OCI-LY1 (cell line): ENCODE measurements around the gene PSMB4.
A peak's percentile ranks its signal among the peaks of the same experiment; 100 is the strongest.

Experiments
- H2AFZ ChIP-seq: fragments of 200-600 bp; sonication (generic), shearing (Covaris generic); 2 replicates; pipeline ENCODE4 v1.6.0; 2014; ENCODE audit warnings: antibody characterized with exemption, mild to moderate bottlenecking, low read length
- H3F3A ChIP-seq: fragments of 200-600 bp; sonication (generic), shearing (Covaris generic); 2 replicates; pipeline ENCODE4 v1.6.0; 2014; ENCODE audit warnings: mild to moderate bottlenecking, antibody characterized with exemption, low read length, moderate library complexity; ENCODE audit not compliant: insufficient read depth
- H3K27ac ChIP-seq: fragments of 200-600 bp; sonication (generic); 2 replicates; pipeline ENCODE4 v1.5.1; 2014; ENCODE audit warnings: low read length, mixed run types, mild to moderate bottlenecking, low read depth; ENCODE audit not compliant: poor library complexity, severe bottlenecking
- H3K27me3 ChIP-seq: fragments of 200-600 bp; sonication (generic); 2 replicates; pipeline ENCODE4 v1.6.0; 2014; ENCODE audit warnings: antibody characterized with exemption, mild to moderate bottlenecking, low read length, moderate library complexity; ENCODE audit not compliant: insufficient read depth
- H3K36me3 ChIP-seq: fragments of 200-600 bp; sonication (generic); 2 replicates; pipeline ENCODE4 v1.6.1; 2014; ENCODE audit warnings: mild to moderate bottlenecking, antibody characterized with exemption, low read length, moderate library complexity, mixed read lengths; ENCODE audit not compliant: insufficient read depth
- H3K4me1 ChIP-seq: fragments of 200-600 bp; sonication (generic); 2 replicates; pipeline ENCODE4 v1.5.1; 2014; ENCODE audit warnings: mild to moderate bottlenecking, low read length, moderate library complexity; ENCODE audit not compliant: insufficient read depth, severe bottlenecking
- H3K4me2 ChIP-seq: fragments of 200-600 bp; sonication (generic), shearing (Covaris generic); 2 replicates; pipeline ENCODE4 v1.6.1; 2014; ENCODE audit warnings: low read length
- H3K4me3 ChIP-seq: fragments of 200-600 bp; sonication (generic); 2 replicates; pipeline ENCODE4 v1.5.1; 2014; ENCODE audit warnings: low read length, low read depth, mild to moderate bottlenecking, mixed read lengths; ENCODE audit not compliant: poor library complexity, severe bottlenecking
- H3K79me2 ChIP-seq: fragments of 200-600 bp; shearing (Covaris generic); 2 replicates; pipeline ENCODE4 v1.6.1; 2016; ENCODE audit warnings: mixed run types, low read length, mixed read lengths; ENCODE audit not compliant: insufficient read depth
- H3K9ac ChIP-seq: fragments of 200-600 bp; sonication (generic), shearing (Covaris generic); 2 replicates; pipeline ENCODE4 v1.6.1; 2014; ENCODE audit warnings: mild to moderate bottlenecking, low read length, mixed read lengths
- H3K9me2 ChIP-seq: fragments of 200-600 bp; sonication (generic), shearing (Covaris generic); 2 replicates; pipeline ENCODE4 v1.6.1; 2014; ENCODE audit warnings: low read depth, mild to moderate bottlenecking, low read length, mixed read lengths
- H3K9me3 ChIP-seq: fragments of 200-600 bp; shearing (Covaris generic); 2 replicates; pipeline ENCODE4 v1.6.1; 2014; ENCODE audit warnings: low read length, mixed read lengths
- H4K20me1 ChIP-seq: fragments of 200-600 bp; sonication (generic), shearing (Covaris generic); 2 replicates; pipeline ENCODE4 v1.6.0; 2016; ENCODE audit warnings: mild to moderate bottlenecking, low read length; ENCODE audit not compliant: insufficient read depth
- EZH2 ChIP-seq: fragments of 200-600 bp; sonication (generic), shearing (Covaris generic); IDR thresholded peaks from 2 replicates; pipeline ENCODE4 v1.8.0; 2017; ENCODE audit warnings: borderline replicate concordance, mixed run types, mild to moderate bottlenecking, antibody characterized with exemption, low read length, moderate library complexity, mixed read lengths
- TF ChIP-seq, protein P1 (sequence below): fragments of 200-600 bp; sonication (generic), shearing (Covaris generic); IDR thresholded peaks from 2 replicates; pipeline ENCODE4 v1.5.1; 2017; ENCODE audit warnings: mild to moderate bottlenecking, antibody characterized with exemption, low read length, moderate library complexity, mixed read lengths

The PSMB4 gene

DNA sequence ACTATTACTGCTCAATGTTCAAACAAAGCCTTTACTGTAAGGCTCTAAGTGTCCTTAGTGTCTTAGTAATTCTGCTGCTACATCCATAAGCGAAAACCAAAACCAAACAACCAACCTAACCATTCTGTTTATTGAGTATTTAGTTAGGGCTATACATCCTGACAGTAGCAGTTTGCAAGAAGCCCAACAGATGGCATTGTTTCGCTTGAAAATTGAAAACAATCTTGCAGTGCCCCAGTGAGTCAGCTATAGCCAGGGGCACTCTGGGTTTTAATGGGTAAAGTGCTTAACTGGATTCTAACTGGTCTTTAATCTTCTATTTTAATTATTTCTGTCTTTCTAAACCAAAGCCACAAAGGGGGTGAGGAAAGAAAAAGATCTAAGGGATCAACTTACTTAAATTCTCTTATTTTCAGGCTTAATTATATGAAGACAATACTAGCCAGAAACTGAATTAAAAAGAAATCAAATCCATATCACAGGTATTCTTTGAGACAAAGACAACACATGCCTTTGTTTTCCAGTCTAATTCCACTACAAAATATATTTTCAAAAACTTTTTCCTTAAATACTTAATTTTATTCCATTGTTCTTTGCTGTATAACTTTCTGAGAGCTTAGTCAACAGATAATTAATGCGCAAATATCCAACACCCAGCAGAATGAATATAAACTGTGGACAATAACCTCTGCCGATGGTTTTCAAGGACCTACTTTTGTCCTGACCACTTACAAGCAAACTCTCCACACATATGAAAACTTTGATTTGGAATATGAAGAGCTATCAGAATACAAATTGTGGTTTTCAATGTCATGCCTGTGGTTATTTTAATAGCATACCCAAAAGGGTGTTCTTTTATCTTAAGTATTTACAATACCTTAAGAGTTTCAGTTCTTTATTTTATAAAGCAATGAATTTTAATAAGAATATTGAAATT is 44.7 kb downstream of the PSMB4 start:
- Histone ChIP-seq H3K27ac (peak overlapping the region; percentile 49), H3K4me1 (peaks cover 38% of the 10 kb centered on the region), H3K9me3 (no peaks in the 10 kb centered on the region), H3K9me2 (no peaks in the 10 kb centered on the region), H3K27me3 (no peaks in the 10 kb centered on the region), H2AFZ (no peak overlapping the region), H3F3A (peaks cover 7% of the 10 kb centered on the region; the same call in 1 of the 2 replicates), H4K20me1 (0 out of 2 replicates have a peak, but pooled peaks cover 8% of the 10 kb centered on the region), H3K4me3 (no peak overlapping the region), H3K4me2 (peak overlapping the region; percentile 40), H3K79me2 (peaks cover 97% of the 10 kb centered on the region), H3K36me3 (peaks cover 24% of the 10 kb centered on the region), H3K9ac (no peak overlapping the region; the same call in 1 of the 2 replicates)
- TF ChIP-seq, protein P1, sequence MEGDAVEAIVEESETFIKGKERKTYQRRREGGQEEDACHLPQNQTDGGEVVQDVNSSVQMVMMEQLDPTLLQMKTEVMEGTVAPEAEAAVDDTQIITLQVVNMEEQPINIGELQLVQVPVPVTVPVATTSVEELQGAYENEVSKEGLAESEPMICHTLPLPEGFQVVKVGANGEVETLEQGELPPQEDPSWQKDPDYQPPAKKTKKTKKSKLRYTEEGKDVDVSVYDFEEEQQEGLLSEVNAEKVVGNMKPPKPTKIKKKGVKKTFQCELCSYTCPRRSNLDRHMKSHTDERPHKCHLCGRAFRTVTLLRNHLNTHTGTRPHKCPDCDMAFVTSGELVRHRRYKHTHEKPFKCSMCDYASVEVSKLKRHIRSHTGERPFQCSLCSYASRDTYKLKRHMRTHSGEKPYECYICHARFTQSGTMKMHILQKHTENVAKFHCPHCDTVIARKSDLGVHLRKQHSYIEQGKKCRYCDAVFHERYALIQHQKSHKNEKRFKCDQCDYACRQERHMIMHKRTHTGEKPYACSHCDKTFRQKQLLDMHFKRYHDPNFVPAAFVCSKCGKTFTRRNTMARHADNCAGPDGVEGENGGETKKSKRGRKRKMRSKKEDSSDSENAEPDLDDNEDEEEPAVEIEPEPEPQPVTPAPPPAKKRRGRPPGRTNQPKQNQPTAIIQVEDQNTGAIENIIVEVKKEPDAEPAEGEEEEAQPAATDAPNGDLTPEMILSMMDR = peak; percentile 86
- no peak for TF ChIP-seq EZH2

DNA sequence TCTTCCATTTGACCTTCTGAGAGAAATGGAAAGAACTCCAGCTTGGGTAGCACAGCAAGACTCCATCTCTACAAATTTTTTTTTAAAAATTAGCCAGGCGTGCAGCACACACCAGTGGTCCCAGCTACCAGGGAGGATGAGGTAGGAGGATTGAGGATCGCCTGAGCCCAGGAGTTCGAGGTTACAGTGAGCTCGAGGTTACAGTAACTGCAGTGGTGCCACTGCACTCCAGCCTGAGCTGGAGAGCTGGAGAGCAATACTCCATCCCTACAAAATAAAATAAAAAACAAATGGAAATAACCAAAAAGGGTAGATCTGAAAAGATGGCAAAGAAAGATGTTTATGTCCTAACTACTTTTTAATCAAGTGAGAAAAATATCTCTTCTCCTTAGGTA is 45.4 kb downstream of the PSMB4 start:
- H4K20me1 ChIP-seq = 0 out of 2 replicates have a peak, but pooled peaks cover 4% of the 10 kb centered on the region
- H3K9ac ChIP-seq = peak overlapping the region; percentile 1; the same call in 1 of the 2 replicates
- TF ChIP-seq, protein P1 = no peak
- no peak for TF ChIP-seq EZH2

DNA sequence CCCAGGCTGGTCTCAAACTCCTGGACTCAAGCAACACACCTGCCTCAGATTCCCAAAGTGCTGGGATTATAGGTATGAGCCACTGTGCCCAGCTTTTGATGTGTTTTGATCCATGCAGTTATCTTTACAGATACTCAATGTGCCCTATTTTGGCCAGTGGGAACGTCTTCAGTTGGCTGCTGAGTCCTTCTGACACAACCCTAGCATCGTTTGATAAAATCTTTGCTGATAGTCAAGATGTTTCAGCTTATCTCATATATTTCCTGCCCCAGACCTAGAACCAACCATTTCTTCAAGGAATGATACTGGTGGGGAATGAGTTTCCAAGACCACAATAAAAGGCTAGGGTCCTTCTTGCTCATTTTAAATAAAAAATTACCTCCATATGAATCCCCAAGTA is 48.3 kb downstream of the PSMB4 start:
- Histone ChIP-seq H3K9me2 (no peaks in the 10 kb centered on the region), H4K20me1 (no peaks in the 10 kb centered on the region), H3F3A (peaks cover 7% of the 10 kb centered on the region; the same call in 1 of the 2 replicates), H3K27me3 (no peaks in the 10 kb centered on the region), H3K9ac (no peak overlapping the region), H3K4me3 (no peak overlapping the region), H3K27ac (no peak overlapping the region), H3K79me2 (peaks cover 92% of the 10 kb centered on the region), H2AFZ (no peak overlapping the region), H3K4me2 (no peak overlapping the region), H3K36me3 (no peaks in the 10 kb centered on the region; the same call in 1 of the 2 replicates), H3K9me3 (no peaks in the 10 kb centered on the region), H3K4me1 (peaks cover 31% of the 10 kb centered on the region)
- no peak for TF ChIP-seq EZH2
- TF ChIP-seq, protein P1 = no peak

More for the DNA sequence above, 45.4 kb downstream of the PSMB4 start:
- peaks cover 31% of the 10 kb centered on the region for H3K4me1 ChIP-seq
- no peak overlapping the region for H2AFZ ChIP-seq
- H3K4me3 ChIP-seq = no peak overlapping the region
- H3K9me3 ChIP-seq = no peaks in the 10 kb centered on the region
- H3F3A ChIP-seq = peaks cover 7% of the 10 kb centered on the region; the same call in 1 of the 2 replicates
- peak overlapping the region; percentile 49 for H3K27ac ChIP-seq
- peaks cover 18% of the 10 kb centered on the region for H3K36me3 ChIP-seq
- no peaks in the 10 kb centered on the region for H3K27me3 ChIP-seq
- no peaks in the 10 kb centered on the region for H3K9me2 ChIP-seq
- H3K4me2 ChIP-seq = peak overlapping the region; percentile 40
- H3K79me2 ChIP-seq = peaks cover 97% of the 10 kb centered on the region
